H9 (cell line): ENCODE data around the gene RILPL1. TPM values are rescaled to one million over a fixed set of nuclear protein-coding genes. Genes with fewer than 3 reads are reported as not detected.

Source experiments
- DNase-seq: peaks from one replicate; pipeline ENCODE4 v3.0.0-alpha.2; 2017
- H2AFZ ChIP-seq: one replicate; pipeline ENCODE4 v1.6.1; 2013; ENCODE audit warnings: mild to moderate bottlenecking, low read length, control low read depth, moderate library complexity
- H2AK5ac ChIP-seq: 2 replicates; pipeline ENCODE4 v1.6.1; 2013; ENCODE audit warnings: low read length, control low read depth, mixed read lengths; ENCODE audit not compliant: insufficient read length
- H2BK120ac ChIP-seq: one replicate; pipeline ENCODE4 v1.6.1; 2013; ENCODE audit warnings: low read depth, mild to moderate bottlenecking, low read length, control low read depth, inconsistent platforms; ENCODE audit not compliant: poor library complexity, severe bottlenecking
- H2BK12ac ChIP-seq: 2 replicates; pipeline ENCODE4 v1.6.1; 2013; ENCODE audit warnings: low read length, control low read depth, mixed read lengths, low read depth; ENCODE audit not compliant: insufficient read length
- H2BK15ac ChIP-seq: 2 replicates; pipeline ENCODE4 v1.6.1; 2013; ENCODE audit warnings: low read depth, low read length, control low read depth
- H2BK20ac ChIP-seq: one replicate; pipeline ENCODE4 v1.6.1; 2013; ENCODE audit warnings: low read depth, mild to moderate bottlenecking, low read length, control low read depth, inconsistent platforms; ENCODE audit not compliant: poor library complexity, severe bottlenecking
- H2BK5ac ChIP-seq: 2 replicates; pipeline ENCODE4 v1.6.1; 2013; ENCODE audit warnings: low read length, control low read depth, mixed read lengths; ENCODE audit not compliant: insufficient read length
- H3K14ac ChIP-seq: 2 replicates; pipeline ENCODE4 v1.6.1; 2013; ENCODE audit warnings: low read length, control low read depth; ENCODE audit not compliant: insufficient read depth
- H3K18ac ChIP-seq: 2 replicates; pipeline ENCODE4 v1.6.1; 2013; ENCODE audit warnings: low read depth, mild to moderate bottlenecking, mixed read lengths, low read length, control low read depth; ENCODE audit not compliant: insufficient read length
- H3K23ac ChIP-seq: 2 replicates; pipeline ENCODE4 v1.6.1; 2013; ENCODE audit warnings: low read length, control low read depth, mixed read lengths, low read depth; ENCODE audit not compliant: insufficient read length
- H3K23me2 ChIP-seq: 2 replicates; pipeline ENCODE4 v1.6.1; 2013; ENCODE audit warnings: low read depth, mild to moderate bottlenecking, mixed read lengths, low read length, control low read depth; ENCODE audit not compliant: insufficient read length, poor library complexity, severe bottlenecking
- H3K27ac ChIP-seq: 2 replicates; pipeline ENCODE4 v1.5.1; 2013; ENCODE audit warnings: low read length, control low read depth, mixed read lengths, low read depth; ENCODE audit not compliant: insufficient read length
- H3K27me3 ChIP-seq: 2 replicates; pipeline ENCODE4 v1.6.1; 2013; ENCODE audit warnings: low read length, control low read depth, inconsistent platforms; ENCODE audit not compliant: insufficient read depth
- H3K4ac ChIP-seq: 2 replicates; pipeline ENCODE4 v1.6.1; 2013; ENCODE audit warnings: low read depth, mild to moderate bottlenecking, control low read depth, inconsistent platforms, low read length, moderate library complexity
- H3K4me1 ChIP-seq: 2 replicates; pipeline ENCODE4 v1.6.1; 2013; ENCODE audit warnings: low read length, control low read depth, inconsistent platforms; ENCODE audit not compliant: insufficient read depth
- H3K4me2 ChIP-seq: 2 replicates; pipeline ENCODE4 v1.6.1; 2013; ENCODE audit warnings: low read length, control low read depth, mixed read lengths; ENCODE audit not compliant: insufficient read length, insufficient read depth
- H3K56ac ChIP-seq: 2 replicates; pipeline ENCODE4 v1.6.1; 2013; ENCODE audit warnings: low read depth, mild to moderate bottlenecking, mixed read lengths, low read length, control low read depth; ENCODE audit not compliant: insufficient read length
- H3K79me1 ChIP-seq: 2 replicates; pipeline ENCODE4 v1.6.1; 2013; ENCODE audit warnings: low read depth, mild to moderate bottlenecking, moderate library complexity, low read length, control low read depth, inconsistent platforms; ENCODE audit not compliant: insufficient read depth, poor library complexity, severe bottlenecking
- H3K79me2 ChIP-seq: 2 replicates; pipeline ENCODE4 v1.6.1; 2013; ENCODE audit warnings: low read length, control low read depth, inconsistent platforms; ENCODE audit not compliant: insufficient read depth
- H3K9ac ChIP-seq: 2 replicates; pipeline ENCODE4 v1.6.1; 2013; ENCODE audit warnings: low read length, control low read depth, mixed read lengths; ENCODE audit not compliant: insufficient read length; ENCODE audit errors: extremely low read depth
- H3K9me3 ChIP-seq: one replicate; pipeline ENCODE4 v1.6.1; 2013; ENCODE audit warnings: low read depth, low read length, inconsistent platforms; ENCODE audit not compliant: control insufficient read depth
- H3T11ph ChIP-seq: one replicate; pipeline ENCODE4 v1.6.1; 2013; ENCODE audit warnings: mild to moderate bottlenecking, low read length, control low read depth, inconsistent platforms
- H4K20me1 ChIP-seq: one replicate; pipeline ENCODE4 v1.6.1; 2013; ENCODE audit not compliant: control insufficient read depth, insufficient read length, insufficient read depth
- H4K5ac ChIP-seq: 2 replicates; pipeline ENCODE4 v1.6.1; 2013; ENCODE audit warnings: low read depth, mild to moderate bottlenecking, mixed read lengths, low read length, control low read depth; ENCODE audit not compliant: insufficient read length
- H4K8ac ChIP-seq: replicated peaks from 2 replicates; pipeline ENCODE4 v1.6.1; 2013; ENCODE audit warnings: low read length, control low read depth, mixed read lengths, low read depth; ENCODE audit not compliant: insufficient read length
- H4K91ac ChIP-seq: 2 replicates; pipeline ENCODE4 v1.6.1; 2013; ENCODE audit warnings: low read depth, mild to moderate bottlenecking, moderate library complexity, mixed read lengths, low read length, control low read depth; ENCODE audit not compliant: insufficient read length
- H3K27ac Mint-ChIP-seq, 3 experiments: 2 replicates in 2 of 3; 3 replicates in 1 of 3; pipeline ENCODE4 v1.8.0; 2020 to 2021; ENCODE audit warnings: mixed read lengths in 3 of 3, mild to moderate bottlenecking in 1 of 3, moderate library complexity in 1 of 3
- H3K27me3 Mint-ChIP-seq: 2 replicates; pipeline ENCODE4 v1.8.0; 2021; ENCODE audit warnings: low read depth, mild to moderate bottlenecking, moderate library complexity, mixed read lengths
- H3K36me3 Mint-ChIP-seq, 3 experiments: 2 replicates in 2 of 3; 3 replicates in 1 of 3; pipeline ENCODE4 v1.8.0; 2020 to 2021; ENCODE audit warnings: low read depth in 3 of 3, mixed read lengths in 3 of 3; ENCODE audit not compliant: insufficient read depth in 1 of 3
- H3K4me1 Mint-ChIP-seq, 2 experiments: 2 replicates each; pipeline ENCODE4 v1.8.0; 2020; ENCODE audit warnings: mixed read lengths in 2 of 2
- H3K4me3 Mint-ChIP-seq, 2 experiments: 2 replicates in 1 of 2; 3 replicates in 1 of 2; pipeline ENCODE4 v1.8.0; 2020 to 2021; ENCODE audit warnings: mild to moderate bottlenecking in 2 of 2, mixed read lengths in 2 of 2, moderate library complexity in 1 of 2
- H3K9me3 Mint-ChIP-seq, 2 experiments: 2 replicates in 1 of 2; 3 replicates in 1 of 2; pipeline ENCODE4 v1.8.0; 2020; ENCODE audit warnings: mild to moderate bottlenecking in 2 of 2, mixed read lengths in 2 of 2, moderate library complexity in 1 of 2
- WGBS: extraction: QIAGEN DNeasy Blood & Tissue Kit; methylation state at CpG from one replicate; pipeline ENCODE4 v1.1.7; 2013; ENCODE audit warnings: missing lambda C conversion rate, low lambda C conversion rate, mixed read lengths; ENCODE audit not compliant: insufficient read length; ENCODE audit errors: extremely low coverage; 5-methylcytosine and 5-hydroxymethylcytosine counted together
- total RNA-seq: library from RNA; stranded (reverse); gene quantifications from 2 replicates; pipeline ENCODE4 v1.2.1, GENCODE V29; 2021
- TF ChIP-seq, protein P1 (sequence below): fragments of 200-600 bp; sonication (generic); conservative IDR thresholded peaks from 3 replicates; pipeline ENCODE4 v1.8.0; 2021; ENCODE audit warnings: antibody characterized with exemption, mild to moderate bottlenecking

Gene RILPL1
- total RNA-seq, 1 experiment from 2014 or later: 8.1 TPM

DNA sequence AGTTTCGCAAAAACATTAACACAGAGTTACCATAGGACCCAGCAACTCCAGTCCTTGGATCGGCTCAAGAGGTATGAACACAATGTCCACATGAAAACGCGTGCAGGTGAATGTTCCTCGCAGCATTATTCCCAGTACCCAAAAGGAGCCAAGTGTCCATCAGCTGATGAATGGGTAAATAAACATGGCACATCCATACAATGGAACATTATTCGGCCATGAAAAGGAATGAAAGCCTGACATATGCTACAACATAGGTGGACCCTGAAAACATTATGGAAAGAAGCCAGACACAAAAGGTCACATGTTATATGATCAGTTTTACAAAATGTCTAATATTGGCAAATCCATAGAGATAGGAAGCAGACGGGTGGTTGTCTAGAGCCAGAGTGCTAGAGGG is 9.1 kb downstream of the RILPL1 start:
- H2AK5ac ChIP-seq: no peak overlapping the region
- no peak overlapping the region for H2BK12ac ChIP-seq
- no CpG with 5 or more reads among the region's 7 CpGs for WGBS
- H3K4ac ChIP-seq: no peak overlapping the region
- no peak overlapping the region for H3K9ac ChIP-seq
- no peak overlapping the region for H3K23ac ChIP-seq
- TF ChIP-seq, protein P1, sequence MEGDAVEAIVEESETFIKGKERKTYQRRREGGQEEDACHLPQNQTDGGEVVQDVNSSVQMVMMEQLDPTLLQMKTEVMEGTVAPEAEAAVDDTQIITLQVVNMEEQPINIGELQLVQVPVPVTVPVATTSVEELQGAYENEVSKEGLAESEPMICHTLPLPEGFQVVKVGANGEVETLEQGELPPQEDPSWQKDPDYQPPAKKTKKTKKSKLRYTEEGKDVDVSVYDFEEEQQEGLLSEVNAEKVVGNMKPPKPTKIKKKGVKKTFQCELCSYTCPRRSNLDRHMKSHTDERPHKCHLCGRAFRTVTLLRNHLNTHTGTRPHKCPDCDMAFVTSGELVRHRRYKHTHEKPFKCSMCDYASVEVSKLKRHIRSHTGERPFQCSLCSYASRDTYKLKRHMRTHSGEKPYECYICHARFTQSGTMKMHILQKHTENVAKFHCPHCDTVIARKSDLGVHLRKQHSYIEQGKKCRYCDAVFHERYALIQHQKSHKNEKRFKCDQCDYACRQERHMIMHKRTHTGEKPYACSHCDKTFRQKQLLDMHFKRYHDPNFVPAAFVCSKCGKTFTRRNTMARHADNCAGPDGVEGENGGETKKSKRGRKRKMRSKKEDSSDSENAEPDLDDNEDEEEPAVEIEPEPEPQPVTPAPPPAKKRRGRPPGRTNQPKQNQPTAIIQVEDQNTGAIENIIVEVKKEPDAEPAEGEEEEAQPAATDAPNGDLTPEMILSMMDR: no peak
- H3K18ac ChIP-seq: no peak overlapping the region
- H3K14ac ChIP-seq: no peak overlapping the region
- H2BK15ac ChIP-seq: no peak overlapping the region
- Mint-ChIP-seq H3K9me3 (no peaks in the 10 kb centered on the region; a peak in 1 of 5 replicates), H3K4me3 (no peak overlapping the region), H3K4me1 (no peaks in the 10 kb centered on the region), H3K36me3 (peaks cover 9 to 56% (median 41%) of the 10 kb centered on the region in 3 experiments), H3K27ac (no peak overlapping the region), H3K27me3 (no peaks in the 10 kb centered on the region)
- no peak overlapping the region for H4K8ac ChIP-seq
- H3K27me3 ChIP-seq: no peaks in the 10 kb centered on the region
- no peak overlapping the region for H2BK120ac ChIP-seq
- no peak overlapping the region for H4K91ac ChIP-seq
- H3K23me2 ChIP-seq: no peaks in the 10 kb centered on the region
- no peak overlapping the region for H3K4me2 ChIP-seq
- no peak overlapping the region for H2BK5ac ChIP-seq
- H3K79me2 ChIP-seq: no peaks in the 10 kb centered on the region
- no peak overlapping the region for H3K56ac ChIP-seq
- no peak overlapping the region for H4K5ac ChIP-seq
- no peaks in the 10 kb centered on the region for H3K4me1 ChIP-seq
- no peaks in the 10 kb centered on the region for H4K20me1 ChIP-seq
- no peaks in the 10 kb centered on the region for H3K9me3 ChIP-seq
- H3T11ph ChIP-seq: no peak overlapping the region
- H2BK20ac ChIP-seq: no peak overlapping the region
- H3K27ac ChIP-seq: no peak overlapping the region
- no peak for DNase-seq
- H3K79me1 ChIP-seq: no peaks in the 10 kb centered on the region
- no peak overlapping the region for H2AFZ ChIP-seq
